ENCODE results near the gene ADAMTS18.
"Not testable (repeated sequence)": the region's sequence is repeated elsewhere in the genome, so short reads cannot be mapped to it uniquely, and the experiment has no call there.

ADAMTS18 gene

DNA sequence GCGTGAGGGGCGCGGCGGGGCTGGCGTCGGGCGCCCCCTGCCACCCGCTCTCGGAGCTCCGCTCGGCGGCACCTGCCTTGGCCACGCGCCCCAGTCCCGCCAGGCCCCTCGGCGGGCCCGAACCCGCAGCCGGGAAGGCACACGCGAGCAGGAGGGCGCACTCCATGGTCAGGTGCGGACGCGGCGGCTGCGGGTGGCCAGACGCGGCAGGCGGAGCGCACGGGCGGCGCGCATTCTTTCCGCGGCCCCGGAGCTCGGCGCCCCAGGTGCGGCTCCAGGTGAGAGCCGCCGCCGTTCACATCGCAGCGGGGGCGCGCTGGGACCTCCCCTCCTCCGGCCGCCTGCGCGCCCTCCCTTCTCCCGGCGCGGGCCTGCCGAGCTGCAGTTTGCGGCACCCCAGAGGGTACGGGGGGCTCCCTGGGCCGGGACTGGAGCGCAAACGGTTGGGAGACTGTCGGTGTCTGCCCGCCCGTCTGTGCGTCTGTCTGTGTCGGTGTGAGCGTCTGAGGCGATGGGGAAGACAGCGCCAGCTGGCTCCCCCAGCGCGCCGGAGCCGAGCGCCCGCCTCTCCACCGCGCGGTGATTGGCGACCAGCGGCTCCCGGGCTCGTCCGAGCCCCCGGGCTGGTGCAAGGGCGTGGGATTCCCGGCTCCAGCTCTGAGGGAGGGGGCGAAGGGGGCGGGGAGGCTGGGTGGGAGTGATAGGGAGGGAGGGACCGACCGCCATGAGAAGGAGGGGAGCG lies at the start of gene ADAMTS18:
TSS of gene ADAMTS18 (minus strand) at position 505 of the 742 bp plus-strand sequence. CDS start at position 166, 339 bp downstream.
- no peak for DNase-seq (ENCODE audit: low read depth in 2 of 2)

DNA sequence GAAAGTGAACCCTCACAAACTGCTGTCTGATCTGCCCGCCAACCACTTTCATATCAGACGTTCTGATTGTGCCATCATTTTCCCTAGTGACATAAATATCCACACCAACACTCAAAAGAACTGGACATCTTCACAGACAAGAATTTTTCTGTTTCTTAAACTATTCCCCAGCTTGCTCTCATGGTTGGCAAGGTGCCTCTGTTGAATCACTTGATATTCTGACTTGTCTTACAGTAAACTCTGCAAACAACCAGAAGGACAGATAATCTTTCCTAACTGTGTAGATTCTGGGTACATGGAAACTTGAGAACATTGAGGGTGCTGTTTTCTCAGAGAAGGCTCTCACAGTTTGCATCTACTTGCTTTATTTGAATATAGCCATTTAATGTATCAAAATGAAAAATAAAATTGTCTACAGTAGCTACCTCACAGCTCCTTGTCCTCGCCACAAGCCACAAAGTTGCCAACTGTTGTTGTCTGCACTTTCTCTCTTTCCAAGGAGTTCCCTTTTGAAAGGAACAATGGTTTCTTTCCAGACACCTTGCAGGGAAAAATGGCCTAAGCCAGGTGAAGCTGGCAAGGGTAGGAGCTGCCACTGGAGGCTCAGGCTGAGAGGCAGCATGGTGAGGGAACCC lies 46.0 kb upstream of the ADAMTS18 start:
- DNase-seq (ENCODE audit: low read depth in 2 of 2), result no peak

DNA sequence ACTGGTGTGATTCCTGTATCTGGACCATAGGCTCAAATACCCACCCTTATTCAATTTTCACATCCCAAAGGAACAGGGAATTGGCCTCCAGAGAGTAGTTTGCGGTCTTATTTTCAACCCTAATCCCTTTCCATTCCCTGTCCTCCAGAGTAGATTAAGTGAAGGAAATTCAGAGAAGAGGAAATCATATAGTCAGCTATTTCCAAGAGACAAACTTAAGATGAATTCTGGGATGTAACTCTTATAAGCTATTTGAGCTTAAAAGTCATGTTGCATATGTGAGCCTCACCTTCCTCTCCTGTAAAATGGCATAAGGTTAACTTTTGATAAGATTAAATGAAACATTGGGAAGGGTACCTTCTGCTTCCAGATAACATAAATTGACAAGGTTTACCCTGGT lies 37.4 kb upstream of the ADAMTS18 start:
- no peak for DNase-seq (ENCODE audit: low read depth in 2 of 2)

DNA sequence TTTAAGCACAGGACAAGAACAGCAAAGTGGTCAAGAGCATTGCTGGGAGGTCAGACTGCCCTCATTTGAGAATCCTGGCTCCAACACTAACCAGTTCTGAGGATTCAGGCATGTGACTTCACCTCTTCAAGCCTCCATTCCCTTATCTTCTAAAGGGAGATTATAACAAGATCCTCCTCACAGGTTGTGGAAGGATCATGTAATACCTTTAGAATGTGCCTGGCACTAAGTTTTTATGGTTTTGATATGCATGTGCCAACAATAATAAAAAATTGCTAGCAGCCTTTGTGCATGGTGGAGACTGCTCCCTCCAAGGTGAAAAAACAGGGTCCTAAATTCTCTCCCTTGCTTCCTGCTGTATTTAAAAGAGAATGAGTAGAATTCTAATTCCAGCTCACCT lies 36.0 kb upstream of the ADAMTS18 start:
- DNase-seq (ENCODE audit: low read depth in 2 of 2), result no peak

GRCh38 chr16:77469634-77470033 lies 34.8 kb upstream of the ADAMTS18 start:
- no peak for DNase-seq (ENCODE audit: low read depth in 2 of 2)

DNA sequence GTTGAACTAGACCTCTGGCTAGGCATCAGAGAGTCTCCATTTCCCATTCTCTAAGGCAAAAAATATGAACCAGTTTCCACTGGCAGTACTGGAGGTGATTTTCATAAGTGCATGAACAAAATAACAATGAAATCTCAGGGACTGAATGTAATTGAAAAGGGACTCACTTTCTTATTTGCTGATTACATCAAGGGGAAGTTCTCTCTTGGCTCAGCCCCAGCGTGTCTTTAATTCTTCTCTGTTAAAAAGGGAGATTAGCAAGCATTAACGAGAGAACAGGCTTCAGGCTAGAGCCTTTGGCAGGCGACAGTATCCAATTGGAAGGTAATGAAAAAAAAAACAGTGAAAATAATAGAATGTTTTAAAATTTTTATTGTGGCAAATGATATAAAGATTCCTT lies 34.0 kb upstream of the ADAMTS18 start:
- no peak for DNase-seq (ENCODE audit: low read depth in 2 of 2)

GRCh38 chr16:77467821-77468335 lies 33.0 kb upstream of the ADAMTS18 start:
- no peak for DNase-seq (ENCODE audit: low read depth in 2 of 2)

DNA sequence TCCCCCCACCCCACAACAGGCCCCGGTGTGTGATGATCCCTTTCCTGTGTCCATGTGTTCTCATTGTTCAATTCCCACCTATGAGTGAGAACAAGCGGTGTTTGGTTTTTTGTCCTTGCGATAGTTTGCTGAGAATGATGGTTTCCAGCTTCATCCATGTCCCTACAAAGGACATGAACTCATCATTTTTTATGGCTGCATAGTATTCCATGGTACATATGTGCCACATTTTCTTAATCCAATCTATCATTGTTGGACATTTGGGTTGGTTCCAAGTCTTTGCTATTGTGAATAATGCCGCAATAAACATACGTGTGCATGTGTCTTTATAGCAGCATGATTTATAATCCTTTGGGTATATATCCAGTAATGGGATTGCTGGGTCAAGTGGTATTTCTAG lies 28.8 kb upstream of the ADAMTS18 start:
- DNase-seq (ENCODE audit: low read depth in 2 of 2), result not testable (repeated sequence)

DNA sequence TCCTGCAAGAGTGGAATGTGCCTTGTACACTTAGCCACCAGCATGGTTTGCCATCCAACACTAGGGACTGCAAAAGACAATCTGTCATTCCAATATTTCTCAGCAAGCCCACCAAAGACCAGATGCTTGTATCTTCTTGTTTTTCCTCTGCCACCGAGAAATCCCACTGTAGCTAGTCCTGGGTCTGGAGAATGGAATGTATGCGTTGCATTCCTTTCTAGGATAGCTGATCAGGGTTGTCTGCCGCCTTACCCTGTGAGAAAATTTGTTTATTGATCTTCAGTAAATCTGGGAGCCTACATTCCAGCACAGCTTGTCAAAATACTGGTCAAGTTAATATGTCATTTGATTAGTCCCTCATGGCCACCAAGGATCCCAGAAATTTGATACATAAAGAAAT lies 28.1 kb upstream of the ADAMTS18 start:
- DNase-seq (ENCODE audit: low read depth in 2 of 2), result no peak

DNA sequence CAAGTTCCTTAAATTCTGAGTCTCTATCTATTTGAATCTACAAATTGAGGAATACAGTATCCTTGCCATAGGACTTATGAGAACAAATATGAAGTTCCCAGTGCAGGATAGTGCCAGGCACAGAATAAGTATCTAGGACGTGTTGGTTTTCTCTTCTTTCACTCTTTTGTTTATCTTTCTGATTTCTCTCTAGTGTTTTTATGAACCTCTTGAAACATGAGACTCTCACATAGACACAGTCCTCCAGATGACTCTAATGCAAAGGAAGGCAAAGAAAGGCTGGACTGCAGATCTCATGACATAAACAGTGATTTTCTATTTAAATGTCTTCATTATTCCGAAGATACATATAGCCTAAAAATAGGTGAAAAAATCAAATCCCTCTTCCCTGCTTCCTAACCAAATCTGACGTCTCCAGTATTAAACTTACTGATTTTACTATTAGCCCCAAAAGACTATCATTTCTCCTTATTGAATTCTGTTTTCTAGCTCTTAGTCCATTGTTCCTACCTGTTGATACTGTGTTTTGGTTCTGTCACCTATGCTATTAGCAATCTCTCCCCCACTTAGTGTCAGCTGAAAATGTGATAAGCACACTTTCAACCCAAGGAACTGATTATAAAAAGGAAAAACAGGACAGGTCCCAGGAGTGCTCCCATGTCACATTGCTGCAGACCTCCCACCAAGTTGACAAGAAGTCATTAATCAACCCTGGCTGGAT lies 24.9 kb upstream of the ADAMTS18 start:
- no peak for DNase-seq (ENCODE audit: low read depth in 2 of 2)

- no peak for DNase-seq (ENCODE audit: low read depth in 2 of 2)
These were observed 22.2 kb upstream of the ADAMTS18 start for GRCh38 chr16:77457046-77457445.

- no peak for DNase-seq (ENCODE audit: low read depth in 2 of 2)
These were observed 17.4 kb upstream of the ADAMTS18 start for GRCh38 chr16:77452243-77452642.

DNA sequence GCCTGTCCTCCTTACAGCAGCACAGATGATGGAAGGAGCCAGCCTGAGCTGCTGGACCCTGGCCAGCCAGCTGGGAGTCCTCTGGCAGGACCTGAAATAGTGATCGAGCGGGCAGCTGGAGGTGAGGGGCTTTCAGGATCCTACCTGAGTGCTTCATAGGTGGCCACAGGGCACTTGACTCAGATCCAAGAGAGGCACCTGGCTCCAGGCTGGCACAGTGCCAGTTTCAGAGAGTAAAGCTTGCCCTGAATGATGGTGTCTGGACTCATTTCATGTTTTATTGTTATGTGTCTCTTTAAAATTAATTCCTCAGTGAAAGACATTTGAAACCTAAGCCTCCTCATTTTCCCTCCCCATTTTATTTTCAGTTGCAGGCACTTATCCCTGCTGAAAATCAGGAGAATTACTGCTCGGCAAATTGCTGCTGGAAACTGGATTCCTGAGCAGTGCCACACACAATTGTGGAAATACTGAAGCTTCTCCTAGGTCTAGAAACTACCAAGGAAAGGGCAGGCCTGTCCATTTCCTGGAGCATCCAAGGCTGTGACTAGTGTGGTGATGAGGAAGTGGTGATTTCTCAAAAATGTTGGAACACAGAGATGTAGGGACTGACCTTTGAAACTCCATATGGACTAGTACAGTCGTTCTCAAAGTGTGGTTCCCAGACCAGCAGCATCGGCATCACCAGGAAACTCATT lies 16.1 kb upstream of the ADAMTS18 start:
- DNase-seq (ENCODE audit: low read depth in 2 of 2), result no peak

DNA sequence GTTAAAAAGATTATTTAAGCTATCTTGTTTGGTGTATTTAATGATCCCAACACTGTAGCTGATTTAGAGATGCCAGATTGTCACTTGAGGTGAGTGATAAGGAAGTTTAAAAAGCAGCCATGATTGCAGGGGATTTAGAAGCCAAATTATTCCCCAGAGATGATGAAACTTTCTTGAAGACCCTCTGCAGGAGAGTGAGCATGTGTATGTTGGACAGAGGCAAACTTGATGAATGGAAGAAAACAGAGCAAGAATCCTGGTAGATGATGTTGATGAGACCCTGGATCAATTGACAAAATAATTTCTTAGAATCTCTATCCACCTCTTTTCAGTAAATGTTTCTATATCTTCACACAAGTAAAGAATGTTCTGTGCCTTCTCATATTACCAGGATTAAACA lies 14.4 kb upstream of the ADAMTS18 start:
- no peak for DNase-seq (ENCODE audit: low read depth in 2 of 2)

GRCh38 chr16:77445324-77445723 lies 10.5 kb upstream of the ADAMTS18 start:
- no peak for DNase-seq (ENCODE audit: low read depth in 2 of 2)

GRCh38 chr16:77444147-77444460 lies 9.3 kb upstream of the ADAMTS18 start:
- no peak for DNase-seq (ENCODE audit: low read depth in 2 of 2)

GRCh38 chr16:77443357-77444146 lies 8.7 kb upstream of the ADAMTS18 start:
- no peak for DNase-seq (ENCODE audit: low read depth in 2 of 2)

DNA sequence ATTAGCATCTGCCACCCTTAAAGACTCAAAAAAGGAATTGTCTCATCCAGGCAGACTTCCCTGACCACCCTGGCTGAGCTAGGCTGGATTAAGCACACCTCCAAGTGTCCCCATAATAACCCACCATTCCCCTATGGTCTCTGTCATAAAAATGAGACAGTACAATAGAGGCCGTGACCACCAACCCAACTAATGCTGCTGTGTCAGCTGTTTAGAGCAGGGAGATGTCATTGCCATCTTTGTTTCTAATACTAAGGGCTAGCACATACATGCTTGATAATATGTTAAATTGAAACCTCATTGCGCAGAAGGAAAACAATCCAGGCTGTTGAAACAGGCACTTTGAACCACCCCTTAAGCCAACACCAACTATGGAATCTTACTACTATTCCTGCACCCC lies 7.2 kb upstream of the ADAMTS18 start:
- no peak for DNase-seq (ENCODE audit: low read depth in 2 of 2)

- DNase-seq (ENCODE audit: low read depth in 2 of 2), result no peak
These were observed 4.3 kb upstream of the ADAMTS18 start for GRCh38 chr16:77439106-77439505.

GRCh38 chr16:77437859-77438258 lies 3.0 kb upstream of the ADAMTS18 start:
- peak in 1 of 2 experiments; percentile 1 for DNase-seq (ENCODE audit: low read depth in 2 of 2)

DNA sequence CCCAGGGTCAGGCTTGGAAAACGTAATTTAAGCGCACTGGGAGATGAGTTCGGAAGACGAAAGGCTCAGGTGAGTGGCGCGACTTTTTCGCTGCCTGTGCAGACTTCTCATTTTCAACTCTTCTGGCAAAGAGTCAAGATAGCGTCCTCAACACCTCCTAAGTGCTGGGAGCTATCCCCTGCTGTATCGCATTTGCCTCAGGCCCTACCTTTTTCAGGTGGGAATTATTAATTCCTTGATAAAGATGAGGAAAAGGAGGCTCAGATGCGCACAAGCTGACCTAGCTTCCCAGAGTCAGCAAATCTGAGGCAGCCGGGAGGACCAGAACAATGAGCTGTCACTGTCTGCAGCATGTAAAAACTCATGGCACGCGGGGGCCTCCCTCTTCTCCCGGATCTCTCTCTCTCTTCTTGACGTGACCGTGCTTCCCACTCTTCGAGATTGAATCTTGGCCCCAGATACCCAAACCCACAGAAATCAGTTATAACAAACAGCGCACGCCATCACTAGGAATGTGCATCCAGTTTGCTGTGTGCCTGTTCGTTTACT lies 512 bp upstream of the ADAMTS18 start:
- no peak for DNase-seq (ENCODE audit: low read depth in 2 of 2)

Measured in fibroblast of skin of left biceps (primary cell).